CD4-positive, alpha-beta T cell treated with Interferon alpha-2 for 1 hour (primary cell): ENCODE measurements around the gene OCRL.
A peak's percentile ranks its signal among the peaks of the same experiment; 100 is the strongest.

Experiments used
- DNase-seq, 2 donors: peaks; one replicate each; pipeline ENCODE4 v3.0.0-alpha.2; 2020 to 2022

The OCRL gene

DNA sequence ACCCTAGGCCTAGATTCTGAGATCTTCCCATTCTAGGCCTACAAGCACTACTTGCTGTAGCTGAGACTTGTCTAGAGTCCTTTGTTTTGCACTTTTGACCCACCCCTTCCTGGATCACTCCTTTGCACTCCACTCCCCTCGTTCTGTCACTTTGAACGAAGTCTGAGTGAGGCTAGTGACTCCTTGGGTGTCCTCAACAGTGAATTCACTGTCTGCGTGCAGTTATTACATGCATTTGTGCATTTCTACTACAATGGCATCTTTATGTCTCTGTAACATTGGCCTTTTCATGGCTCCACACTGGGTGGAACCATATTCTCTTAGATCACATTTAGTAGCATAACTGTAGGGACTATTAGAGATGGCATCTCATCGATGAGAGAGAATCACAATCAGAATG lies 50.5 kb downstream of the OCRL start:
- no peak for DNase-seq

DNA sequence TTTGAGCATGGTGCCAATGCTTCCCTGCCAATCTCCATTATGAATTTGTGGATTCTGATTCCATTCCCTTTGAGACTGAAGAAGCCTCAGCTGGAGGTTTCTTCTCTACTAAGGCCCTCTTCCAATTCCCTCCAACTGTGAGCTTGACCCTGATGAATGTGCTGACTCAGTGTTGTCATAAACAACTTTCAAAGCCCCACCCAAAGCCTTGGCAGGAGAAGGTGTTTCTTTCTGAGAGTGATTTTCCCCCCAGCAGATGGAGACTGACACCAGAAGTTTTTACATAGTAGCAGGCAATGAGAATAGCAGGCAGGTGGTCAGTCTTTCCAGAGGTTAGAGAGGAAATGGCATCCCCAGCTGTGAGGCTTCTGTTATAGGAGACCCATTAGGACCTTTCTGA lies 53.1 kb downstream of the OCRL start:
- no peak for DNase-seq

DNA sequence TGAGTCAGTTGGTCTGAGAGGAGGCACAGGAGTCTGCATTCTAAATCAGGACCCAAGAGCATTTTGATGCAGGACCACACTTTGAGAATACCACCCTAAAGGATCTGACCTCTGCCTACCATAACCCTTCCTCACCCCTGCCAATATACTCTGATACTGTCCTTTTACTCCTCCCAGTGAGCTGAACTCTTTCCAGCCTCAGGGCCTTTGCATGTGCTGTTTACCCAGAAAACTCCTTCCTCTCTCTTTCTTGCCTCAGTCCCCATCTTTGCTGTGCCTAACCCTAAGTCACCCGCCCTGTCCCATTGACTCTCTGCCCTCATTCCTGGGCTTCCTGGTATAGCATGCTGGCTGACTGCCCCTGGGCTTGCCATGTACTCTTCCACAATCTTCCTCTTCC lies 54.7 kb downstream of the OCRL start:
- no peak for DNase-seq

DNA sequence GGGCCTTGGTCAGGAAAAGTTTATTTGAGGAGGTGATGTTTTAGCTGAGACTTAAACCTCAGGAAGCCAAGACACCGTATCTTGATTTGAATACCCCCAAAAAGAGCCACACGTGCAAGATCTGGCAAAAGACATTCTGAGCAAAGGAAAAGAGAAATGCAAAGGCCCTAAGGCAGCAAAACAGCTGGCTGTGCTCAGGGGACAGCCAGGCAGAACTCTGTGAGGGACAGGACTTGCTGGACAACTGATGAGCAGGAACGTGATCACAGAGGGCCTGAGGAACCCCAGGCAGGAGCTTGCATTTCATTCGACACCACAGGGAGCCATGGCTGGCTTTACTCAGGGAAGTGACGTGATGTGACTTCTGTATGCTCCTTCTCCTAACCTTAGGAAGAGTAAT lies 56.0 kb downstream of the OCRL start:
- no peak for DNase-seq

DNA sequence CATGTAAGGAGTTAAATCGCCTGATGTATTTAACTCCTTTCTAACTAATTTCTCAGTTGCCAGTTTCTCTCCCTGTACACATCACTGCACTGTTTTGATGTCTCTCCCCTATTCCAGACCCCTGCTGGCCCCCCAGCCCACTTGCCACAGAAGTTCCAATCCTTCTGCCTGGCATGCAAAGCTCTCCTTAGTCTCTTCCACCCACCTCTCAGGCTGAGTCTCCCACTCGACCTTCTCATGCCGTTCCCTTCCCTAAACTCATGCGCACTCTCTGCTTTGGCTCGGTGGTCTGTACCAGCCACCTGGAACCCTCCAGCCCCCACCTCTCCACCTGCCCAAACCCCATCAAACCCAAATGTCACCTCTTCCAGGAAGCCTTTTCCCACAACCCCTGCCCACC lies 57.8 kb downstream of the OCRL start:
- DNase-seq: no peak

DNA sequence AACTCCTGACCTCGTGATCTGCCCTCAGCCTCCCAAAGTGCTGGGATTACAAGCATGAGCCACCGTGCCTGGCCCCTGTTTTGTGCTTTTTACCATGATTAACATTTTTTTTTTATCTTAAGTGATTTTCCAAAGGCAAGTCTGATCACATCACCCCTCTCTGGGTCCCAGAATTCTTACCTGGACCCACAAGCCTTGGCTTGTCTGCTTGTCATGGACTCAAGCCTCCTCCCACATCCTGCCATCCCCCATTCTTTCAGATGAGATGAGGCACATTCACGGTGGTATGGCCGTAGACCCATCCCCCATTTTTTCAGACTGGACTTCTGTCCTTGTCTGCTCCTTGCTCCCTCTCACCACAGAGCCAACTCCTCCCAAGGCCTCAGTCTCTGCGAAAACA lies 59.4 kb downstream of the OCRL start:
- no peak for DNase-seq

DNA sequence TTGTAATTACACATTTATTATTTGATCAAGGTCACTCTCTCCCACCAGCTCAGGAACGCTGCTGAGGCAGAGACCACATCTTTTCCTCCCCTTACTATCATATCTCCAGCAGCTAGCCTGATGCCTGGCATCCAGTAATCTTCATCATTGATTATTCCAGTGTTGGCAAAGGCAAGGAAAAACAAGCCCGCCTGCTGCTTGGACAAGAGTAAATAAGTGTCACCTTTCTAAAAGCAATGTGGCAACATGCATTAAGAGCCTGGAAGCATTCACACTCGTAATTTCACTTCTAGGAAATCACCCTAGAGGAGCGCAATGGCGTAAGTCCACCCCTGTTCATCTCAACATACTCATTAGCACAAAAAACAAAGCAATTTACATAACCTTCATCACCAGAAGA lies 59.9 kb downstream of the OCRL start:
- no peak for DNase-seq

DNA sequence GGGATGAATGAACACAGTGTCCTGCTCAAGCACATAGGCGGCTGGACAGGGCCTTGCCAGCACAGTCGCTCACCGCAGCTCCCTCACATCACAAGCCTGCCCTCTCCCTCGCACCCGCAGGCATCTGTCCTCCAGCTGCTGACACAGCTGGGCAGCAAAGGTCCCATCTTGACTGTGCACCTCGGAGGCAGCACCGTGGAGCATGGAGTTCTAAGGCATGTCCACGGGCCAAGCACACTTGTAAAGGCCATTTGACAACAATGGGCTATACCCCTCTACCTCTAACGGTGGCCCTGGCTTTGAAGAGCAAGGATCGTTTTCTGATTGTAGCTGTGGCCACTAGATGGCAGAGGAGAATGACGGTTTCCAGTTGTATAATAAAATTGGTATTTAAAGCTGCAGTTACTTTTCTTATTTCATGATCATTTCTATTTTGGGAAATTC lies 60.9 kb downstream of the OCRL start:
- DNase-seq: peak; percentile 11 to 42

DNA sequence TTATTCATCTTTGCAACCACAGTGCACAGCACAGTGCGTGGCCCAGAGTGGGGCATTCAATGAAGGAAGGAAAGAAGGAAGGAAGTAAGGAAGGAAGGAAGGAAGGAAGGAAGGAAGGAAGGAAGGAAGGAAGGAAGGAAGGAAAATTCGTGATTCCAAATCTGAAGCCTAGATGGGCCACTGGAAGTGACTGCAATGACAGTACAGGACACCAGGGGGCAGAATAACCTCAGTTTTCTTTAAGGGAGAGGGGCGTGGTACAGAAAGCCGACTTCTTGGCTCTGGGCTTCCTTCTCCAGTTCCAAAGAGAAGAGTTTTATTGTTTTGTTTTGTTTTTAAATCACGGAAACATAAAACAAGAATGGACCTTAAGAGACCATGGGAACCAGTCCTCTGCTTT lies 66.9 kb downstream of the OCRL start:
- DNase-seq: peak; percentile 54 to 68

DNA sequence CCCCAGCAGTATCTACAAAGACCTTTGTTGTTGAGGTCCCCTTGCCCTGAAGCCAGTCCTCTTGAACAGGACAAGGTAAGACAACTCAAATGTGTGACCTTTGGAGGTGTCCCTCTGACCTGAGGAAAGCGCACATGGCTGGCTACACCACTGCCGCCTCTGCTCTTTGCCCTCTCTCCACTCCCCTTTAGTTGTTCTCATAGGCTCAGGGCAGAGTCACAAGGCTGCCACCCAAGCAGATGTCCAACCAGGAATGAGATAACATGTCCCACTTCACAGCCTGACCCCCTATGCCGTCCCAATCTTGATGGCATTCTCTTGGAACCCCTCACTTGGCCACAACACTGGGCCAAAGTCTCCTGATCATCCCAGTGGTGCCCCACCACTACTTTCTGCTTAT lies 68.4 kb downstream of the OCRL start:
- DNase-seq: no peak

DNA sequence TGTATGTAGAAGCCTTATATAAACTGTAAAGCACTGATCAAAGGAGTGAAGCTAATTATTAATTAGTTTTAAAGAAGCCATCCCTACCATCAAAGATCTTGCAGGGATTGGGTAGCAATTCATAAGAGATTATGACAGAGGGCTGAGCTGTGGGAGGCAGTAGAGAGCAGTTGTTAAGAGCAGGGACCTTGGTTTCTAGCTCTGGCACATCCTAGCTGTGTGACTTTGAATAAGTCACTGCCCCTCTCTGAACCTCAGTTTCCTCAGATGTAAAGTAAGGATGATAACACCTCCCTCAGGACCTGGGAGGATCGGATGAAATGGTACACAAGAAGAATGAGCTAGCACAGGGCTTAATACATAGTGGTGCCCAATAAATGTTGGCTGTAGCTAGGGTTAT lies 69.3 kb downstream of the OCRL start:
- no peak for DNase-seq

DNA sequence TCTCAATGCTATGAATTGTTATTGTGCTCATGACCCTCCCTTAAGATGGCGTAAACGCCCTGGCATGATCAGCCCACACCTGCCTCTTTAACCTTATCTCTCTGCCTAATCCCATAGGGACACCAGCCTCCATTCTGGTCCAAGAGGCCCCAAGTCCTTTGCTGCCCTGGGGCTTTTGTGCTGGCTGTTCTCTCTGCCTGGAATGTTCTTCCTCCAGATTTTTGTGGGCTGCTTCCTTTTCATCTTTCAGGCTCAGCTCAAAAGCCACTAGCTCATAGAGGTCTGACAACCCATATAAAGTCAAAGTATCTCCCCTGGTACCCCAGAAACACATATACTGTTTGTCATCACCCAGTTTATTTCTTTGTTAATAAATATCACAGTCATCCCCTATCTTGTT lies 72.3 kb downstream of the OCRL start:
- no peak for DNase-seq

DNA sequence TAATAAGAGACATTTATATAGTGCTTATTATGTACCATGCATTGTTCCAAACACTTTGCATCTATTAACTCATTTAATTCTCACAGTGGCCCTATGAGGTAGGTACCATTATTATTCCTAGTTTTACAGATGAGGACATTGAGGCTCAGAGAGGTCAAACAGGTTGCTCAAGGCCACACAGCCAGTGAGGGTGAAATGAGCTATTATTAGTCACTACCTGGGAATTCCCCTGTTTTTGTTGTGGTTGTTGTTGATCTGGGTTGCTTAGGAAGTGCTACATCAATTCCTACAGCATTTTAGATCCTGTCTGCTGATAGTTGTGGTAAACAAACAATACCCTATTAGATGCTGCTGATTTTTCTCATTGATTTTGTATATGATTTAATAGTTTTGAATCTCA lies 73.5 kb downstream of the OCRL start:
- peak in 1 of 2 donors; percentile 36 for DNase-seq

DNA sequence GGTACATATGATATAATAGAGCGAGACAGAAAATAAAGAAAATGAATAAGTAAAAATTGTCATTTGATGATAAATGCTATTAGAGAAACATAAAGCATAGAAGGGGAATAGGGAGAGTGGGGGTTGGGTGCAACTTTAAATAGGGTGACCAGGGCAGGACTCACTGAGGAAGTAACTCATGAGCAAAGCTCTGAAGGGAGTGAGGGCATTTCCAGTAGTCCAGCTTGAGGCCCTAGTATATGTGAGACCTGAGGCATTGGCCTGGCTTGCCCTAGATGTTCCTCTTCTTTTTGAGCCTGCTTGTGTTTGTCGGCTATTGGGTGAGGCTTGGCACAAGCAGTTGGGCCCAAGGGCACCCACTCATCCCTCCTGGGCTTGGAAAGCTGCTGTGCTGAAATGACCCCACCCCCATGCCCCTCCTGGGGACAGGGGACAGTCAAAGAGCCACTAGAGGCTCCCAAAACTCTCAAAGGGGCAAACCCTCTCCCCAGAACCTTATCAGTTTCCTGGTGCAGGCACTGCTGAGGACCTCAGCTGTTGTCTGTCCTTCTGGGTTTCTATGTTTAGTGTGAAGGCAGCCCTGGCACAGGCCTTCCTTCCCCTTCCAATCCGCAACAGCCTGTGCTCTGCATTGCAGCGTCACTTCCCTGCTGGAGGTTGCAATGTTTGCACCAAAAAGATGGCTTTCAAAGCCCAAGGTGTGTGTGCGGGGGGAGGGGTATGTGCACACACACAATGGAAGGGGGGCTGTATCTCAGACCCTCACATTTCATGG lies 74.6 kb downstream of the OCRL start:
- DNase-seq: no peak

DNA sequence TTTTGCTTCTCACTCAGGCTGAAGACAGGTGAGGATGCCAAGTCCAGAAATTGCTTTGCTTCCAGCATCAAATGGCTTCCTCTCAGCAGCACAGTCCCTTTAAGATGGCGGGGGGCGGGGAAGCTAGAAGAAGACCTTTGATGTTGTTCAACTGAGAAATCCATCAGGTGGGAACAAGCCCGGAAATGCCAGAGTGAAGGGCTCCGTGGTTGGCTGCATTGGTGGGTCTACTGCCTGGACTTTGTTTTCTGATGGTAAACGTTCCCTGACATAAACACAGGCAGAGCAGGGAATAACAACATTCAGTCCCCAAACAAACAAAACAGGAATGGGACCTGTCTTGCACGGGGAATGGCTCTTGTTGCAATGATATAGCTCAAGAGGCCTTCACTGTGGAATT lies 77.4 kb downstream of the OCRL start:
- no peak for DNase-seq

DNA sequence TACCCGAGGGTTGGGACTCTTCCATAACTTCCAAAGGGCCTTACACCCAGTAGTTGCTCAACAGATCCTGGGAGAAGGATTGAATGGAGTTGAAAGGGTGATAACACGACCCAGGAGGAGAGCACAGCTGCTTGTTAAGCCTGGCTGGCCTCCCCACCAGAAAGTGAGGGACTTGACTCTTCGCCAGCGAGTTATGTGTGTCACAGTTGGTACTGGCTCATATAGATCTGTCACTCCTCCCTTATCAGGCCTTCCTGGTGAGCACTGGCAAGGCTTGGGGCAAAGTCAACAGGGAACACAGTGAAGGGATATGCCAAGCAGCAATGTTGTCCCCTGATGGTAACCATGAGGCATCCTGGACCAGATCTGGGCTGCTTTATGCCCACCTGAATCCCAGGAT lies 78.9 kb downstream of the OCRL start:
- no peak for DNase-seq

DNA sequence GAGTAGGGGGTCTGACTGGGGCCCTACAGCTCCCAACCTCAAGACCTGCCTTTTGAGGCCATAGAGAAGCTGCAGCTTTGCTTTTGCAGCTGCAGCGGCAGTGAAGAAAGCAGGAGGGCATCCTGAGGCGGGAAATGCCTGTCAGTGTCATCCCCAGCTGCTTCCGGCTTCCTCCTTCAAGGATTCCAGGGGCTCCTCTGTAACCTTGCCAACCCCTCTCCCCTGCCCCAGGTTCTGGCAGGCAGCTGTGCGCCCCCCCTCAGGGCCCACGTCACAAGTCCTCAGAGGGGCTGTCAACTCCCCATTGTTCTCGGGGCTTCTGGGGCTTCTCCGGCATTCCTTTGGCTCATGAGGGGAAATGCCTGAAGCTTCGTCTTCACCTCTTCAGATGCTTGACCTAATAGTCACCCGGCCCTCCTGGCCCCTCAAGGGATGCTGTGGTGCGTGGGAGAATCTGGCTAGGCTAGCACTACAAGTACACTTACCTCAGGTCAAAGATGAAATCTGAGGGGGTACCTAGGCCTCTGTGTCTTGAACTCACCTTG lies 82.8 kb downstream of the OCRL start:
- DNase-seq: no peak

DNA sequence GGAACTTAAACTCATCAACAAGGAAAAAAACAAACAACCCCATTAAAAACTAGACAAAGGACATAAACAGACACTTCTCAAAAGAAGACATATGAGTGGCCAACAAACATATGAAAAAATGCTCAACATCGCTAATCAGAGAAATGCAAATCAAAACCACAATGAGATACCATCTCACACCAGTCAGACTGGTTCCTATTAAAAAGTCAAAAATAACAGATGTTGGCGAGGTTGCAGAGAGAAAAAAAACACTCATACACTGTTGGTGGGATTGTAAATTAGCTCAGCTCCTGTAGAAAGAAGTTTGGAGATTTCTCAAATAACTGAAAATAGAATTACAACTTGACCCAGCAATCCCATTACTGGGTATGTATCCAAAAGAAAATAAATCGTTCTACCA lies 86.0 kb downstream of the OCRL start:
- DNase-seq: no peak

DNA sequence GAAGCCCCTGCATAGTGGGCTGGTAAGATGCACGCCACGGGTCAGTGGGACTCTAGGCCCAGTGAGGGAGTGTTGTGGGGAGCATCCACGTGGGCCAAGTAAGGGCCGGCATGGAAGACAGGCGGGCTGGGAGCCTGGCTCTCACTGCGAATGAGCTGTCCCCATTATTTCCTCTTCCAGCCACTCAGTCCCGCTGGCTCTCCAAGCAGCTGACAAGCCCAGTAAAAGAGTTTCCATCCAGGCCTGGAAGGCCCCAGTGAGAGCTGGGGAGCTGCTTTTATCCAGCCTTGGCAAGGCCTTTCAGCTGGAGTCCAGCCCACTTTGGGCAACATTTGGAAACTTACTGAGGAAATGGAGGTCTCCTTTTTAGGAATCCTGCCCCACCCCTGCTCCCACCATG lies 89.8 kb downstream of the OCRL start:
- no peak for DNase-seq

DNA sequence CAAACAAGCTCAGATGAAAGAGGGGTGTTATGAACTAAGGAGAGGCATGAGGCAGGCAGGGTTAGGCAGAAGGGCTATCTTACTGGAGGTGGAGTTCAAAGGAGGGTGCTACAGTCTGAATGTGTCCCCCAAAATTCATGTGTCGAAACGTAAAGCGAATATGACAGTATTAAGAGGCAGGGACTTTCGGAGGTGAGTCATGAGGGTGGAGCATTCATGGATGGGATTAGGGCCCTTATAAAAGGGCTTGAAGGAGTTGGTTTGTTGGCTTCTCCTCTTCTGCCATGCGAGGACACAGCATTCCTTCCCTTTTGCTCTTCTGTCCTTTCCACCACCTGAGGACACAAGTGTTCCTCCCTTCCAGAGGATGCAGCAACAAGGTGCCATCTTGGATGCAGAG lies 91.8 kb downstream of the OCRL start:
- DNase-seq: no peak

DNA sequence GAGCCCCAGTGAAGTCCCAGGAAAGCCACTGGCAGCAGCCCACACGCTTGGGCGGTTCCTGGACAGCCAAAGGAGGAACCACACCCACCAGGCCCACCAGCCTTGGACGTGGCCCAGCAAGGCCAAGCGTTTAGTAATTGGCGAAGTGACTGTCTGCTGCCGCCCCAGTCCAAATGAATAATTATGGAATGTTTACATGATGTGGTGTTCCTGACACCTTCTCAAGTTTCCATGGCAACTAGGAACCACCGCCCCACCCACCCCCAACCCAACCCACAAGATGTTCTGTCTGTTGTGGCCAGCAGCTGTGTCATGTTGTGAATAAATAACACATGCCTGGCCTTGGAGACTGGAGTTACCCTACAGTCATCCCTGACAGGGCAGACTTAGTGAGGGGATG lies 92.4 kb downstream of the OCRL start:
- no peak for DNase-seq

DNA sequence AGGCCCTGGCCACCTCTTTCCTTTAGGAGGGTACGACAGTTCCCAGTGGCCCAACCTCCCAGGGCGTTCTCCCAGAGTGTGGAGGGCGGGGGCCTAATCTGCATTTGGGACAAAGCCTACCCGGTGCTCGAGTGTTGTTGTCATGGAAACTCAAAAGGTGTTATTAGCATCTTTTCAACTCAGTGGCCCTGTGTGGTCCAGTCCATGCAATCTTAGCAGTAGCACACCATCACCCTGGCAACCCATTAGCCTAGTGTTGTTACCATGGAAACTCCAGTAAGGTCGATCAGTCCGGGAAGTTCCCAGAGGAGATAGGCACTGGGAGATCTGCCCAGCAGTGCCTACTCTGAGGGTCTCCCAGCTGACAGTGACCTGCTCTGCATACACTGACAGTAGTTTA lies 94.5 kb downstream of the OCRL start:
- no peak for DNase-seq

DNA sequence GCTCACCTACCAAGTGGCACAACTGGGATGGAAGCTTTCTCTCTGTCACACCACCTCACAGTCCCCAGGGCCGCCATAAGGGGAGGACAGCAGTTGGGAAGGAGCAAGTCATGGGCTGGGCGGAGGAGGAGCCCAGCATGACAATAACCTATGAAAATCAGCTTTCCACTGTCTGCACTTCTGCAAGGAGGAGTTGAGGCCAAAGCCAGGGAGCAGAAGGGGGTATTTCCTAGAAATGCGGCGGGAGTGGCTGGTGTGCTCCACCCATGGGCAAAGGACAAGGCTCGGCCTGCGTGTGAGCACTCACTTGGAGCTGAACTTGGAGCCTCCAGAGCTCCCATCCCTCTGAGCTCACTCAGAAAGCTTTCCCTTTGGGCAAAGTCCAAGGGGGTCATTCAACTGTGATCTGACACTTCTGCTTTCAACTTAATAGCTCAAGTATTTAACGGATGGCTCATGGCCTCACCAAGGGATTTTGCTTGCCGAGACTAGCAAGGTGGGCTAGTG lies 96.2 kb downstream of the OCRL start:
- no peak for DNase-seq

DNA sequence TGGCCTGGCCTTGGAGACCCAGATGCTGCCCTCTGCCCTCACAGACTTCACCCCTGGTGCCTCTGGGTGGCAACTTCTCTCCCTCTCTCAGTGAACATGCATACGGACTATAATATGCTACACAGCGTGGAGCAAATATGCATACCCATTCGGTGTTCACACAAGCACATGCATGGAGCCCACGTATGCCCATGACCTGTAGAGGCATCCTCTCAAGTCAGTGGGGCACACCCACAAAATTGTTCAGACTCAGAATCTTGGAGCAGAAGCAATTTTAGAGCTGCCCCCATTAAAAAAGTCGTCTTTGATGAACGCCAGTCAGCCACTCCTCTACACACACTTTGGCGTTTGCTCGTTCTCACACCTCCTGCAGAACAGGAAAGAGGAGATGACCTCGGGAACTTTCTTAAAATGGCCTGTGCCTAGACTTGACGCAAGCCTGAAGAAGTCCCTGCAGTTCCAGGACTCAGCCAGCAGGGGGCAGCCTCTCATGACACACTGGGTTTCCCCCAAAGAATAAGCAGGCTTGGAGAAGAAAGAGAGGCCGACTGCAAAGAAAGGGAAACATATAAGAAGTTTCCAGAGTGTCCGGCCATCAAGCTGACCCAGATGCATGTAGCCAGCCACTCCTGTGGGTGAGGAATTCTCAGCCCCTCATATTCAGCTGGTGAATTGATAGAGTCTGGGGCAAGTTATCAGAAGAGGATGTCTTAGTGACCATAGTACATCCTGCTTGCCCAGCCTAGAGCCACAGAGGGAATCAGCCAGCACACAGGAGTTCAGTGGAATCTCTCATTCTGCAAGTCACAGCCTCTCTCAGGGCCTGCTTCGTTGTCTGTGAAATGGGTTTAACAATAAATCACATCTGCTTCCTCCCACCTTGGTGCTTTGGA lies 97.4 kb downstream of the OCRL start:
- DNase-seq: peak; percentile 71 to 76
